Hair follicle dermal papilla cell (primary cell): Measurements from ENCODE around the gene PHC2. TPM values are rescaled to one million over a fixed set of nuclear protein-coding genes. Genes with fewer than 3 reads are reported as not detected.

Experiments used
- small RNA-seq: library from RNA; depleted of rRNA; stranded (forward); fragments of <200 nt; gene quantifications from one replicate; pipeline ENCODE3, GENCODE V24; 2012
- total RNA-seq: library from RNA; depleted of rRNA; stranded (reverse); fragments of >200 nt; gene quantifications from 2 replicates; pipeline ENCODE4 v1.2.3, GENCODE V29; 2012

Gene PHC2
- 105 and 127 TPM in 2 replicates for total RNA-seq

GRCh38 chr1:33430692-33431593 is at the start of gene PHC2:
TSS of gene PHC2 (minus strand) at chr1:33431095. CDS start at chr1:33375539, 55,556 bp downstream.

DNA sequence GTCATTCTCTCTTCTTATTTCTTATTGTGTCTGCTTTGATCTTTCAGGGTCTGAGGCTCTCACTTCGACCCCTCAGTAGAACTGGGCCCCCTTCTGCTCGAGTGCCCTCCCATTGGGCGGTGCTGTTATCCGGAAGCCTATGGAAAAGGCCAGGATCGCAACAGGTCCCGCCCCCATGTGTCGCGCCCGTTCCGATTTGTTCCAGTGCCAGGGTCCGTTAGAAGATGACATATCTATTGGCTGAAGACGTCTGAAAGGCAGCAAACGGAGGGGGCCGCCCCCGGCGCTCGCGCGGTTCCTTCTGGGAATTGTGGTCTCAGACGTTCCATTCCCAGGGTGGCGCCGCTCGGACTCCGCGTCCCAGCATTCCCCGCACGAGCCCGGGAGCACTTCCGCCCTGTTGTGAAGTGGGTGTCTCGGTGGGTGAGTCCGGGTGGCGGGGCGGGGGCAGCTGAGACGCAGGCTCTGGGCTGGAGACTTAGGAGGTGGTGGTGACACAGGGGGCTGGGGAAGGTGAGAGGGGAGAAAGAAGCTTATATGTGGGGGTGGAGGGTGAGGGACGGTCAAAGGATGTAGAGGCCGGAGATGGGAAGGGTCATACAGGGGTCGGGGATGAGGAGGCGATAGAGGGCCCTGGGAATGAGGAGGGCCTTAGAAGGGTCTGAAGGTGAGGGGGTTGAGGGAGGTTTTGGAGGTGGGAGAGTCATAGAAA is 41.5 kb upstream of the PHC2 start, which contains the start of gene ZSCAN20:
Gene ZSCAN20, plus strand, starts transcription at position 377 of the 712 bp plus-strand sequence. CDS start 6,644 bp downstream, outside the sequence.

DNA sequence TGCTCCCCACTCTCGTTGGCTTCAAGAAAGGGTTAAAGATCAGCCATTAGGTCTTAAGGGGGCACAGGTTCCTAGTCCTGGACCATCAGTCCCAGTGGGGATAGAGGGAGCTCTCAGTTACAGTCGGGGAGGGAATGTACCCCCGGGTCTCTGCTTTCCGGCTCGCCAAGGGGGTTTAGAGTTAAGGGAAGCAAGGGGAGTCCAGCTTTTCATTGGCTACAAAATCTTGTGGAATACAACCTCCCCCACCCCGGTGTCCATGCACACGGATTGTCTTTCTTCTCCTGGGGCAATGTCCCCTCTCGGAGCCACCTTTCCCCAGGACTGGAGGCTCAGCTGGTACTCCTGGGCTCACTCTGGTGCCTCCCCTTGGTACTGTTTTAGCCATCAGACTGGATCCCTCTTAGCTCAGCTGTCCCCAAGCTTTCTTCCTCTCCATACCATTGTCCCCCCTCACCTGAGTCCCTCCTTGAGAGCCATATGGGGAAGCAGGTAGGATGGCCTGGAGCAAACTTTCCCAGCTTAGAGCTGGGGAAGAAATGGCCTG is 110.2 kb downstream of the PHC2 start, which contains the start of gene A3GALT2:
Gene A3GALT2, minus strand, starts transcription at position 480 of the 547 bp plus-strand sequence. Its CDS starts 0 bp downstream, at position 480.

Small RNA genes lying within 50 kb of the gene (small RNA-seq; reads per million reads assigned to genes)
- not detected for gene RN7SKP16

Other genes with a start within 250 kb of the PHC2 start
- 5.2 and 7.3 TPM in 2 replicates for gene TRIM62, start 249.1 kb downstream of the PHC2 start, total RNA-seq
- 15.3 and 15.7 TPM in 2 replicates for gene ZNF362, start 174.6 kb downstream of the PHC2 start, total RNA-seq
- gene A3GALT2, start 110.0 kb downstream of the PHC2 start, total RNA-seq, result not detected in 2 replicates
- gene ZSCAN20, start 41.5 kb upstream of the PHC2 start, total RNA-seq, result 8.6 and 11.3 TPM in 2 replicates